C4-2B (cell line): ENCODE data around the gene PPP2R1A.

ENCODE experiments used
- ZFX ChIP-seq: fragments of 450-650 bp; IDR thresholded peaks from 2 replicates; pipeline ENCODE4 v1.6.1; 2017
- TF ChIP-seq, protein P1 (sequence below): fragments of 450-650 bp; conservative IDR thresholded peaks from 2 replicates; pipeline ENCODE4 v1.5.1; 2017; ENCODE audit warnings: mild to moderate bottlenecking

DNA sequence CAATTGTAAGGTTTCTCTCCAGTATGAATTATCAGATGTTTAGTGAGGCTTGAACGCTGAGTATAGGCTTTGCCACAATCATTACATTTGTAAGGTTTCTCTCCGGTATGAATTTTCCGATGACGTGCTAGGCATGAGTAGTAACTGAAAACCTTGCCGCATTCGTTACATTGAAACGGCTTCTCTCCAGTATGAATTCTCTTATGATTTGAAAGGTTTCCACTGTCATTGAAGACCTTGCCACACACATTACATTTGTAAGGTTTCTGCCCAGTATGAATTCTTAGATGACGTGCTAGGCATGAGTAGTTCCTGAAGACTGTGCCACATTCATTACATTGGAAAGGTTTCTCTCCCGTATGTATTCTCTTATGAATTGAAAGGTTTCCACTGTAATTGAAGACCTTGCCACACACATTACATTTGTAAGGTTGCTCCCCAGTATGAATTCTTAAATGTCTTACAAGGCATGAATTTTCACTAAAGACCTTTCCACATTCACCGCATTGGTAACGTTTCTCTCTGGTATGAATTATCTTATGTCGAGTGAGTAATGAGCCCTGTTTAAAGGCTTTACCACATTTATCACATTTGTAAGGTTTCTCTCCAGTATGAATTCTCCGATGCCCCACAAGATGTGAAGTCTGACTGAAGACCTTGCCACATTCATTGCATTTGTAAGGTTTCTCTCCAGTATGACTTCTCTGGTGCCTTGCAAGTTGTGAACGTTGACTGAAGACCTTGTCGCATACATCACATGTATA, 34.1 kb upstream of the PPP2R1A start:
- TF ChIP-seq, protein P1, sequence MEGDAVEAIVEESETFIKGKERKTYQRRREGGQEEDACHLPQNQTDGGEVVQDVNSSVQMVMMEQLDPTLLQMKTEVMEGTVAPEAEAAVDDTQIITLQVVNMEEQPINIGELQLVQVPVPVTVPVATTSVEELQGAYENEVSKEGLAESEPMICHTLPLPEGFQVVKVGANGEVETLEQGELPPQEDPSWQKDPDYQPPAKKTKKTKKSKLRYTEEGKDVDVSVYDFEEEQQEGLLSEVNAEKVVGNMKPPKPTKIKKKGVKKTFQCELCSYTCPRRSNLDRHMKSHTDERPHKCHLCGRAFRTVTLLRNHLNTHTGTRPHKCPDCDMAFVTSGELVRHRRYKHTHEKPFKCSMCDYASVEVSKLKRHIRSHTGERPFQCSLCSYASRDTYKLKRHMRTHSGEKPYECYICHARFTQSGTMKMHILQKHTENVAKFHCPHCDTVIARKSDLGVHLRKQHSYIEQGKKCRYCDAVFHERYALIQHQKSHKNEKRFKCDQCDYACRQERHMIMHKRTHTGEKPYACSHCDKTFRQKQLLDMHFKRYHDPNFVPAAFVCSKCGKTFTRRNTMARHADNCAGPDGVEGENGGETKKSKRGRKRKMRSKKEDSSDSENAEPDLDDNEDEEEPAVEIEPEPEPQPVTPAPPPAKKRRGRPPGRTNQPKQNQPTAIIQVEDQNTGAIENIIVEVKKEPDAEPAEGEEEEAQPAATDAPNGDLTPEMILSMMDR, result no peak
- TF ChIP-seq ZFX, result no peak
